T follicular helper cell (primary cell): ENCODE measurements around the gene OR51G2.
"Not testable (repeated sequence)": the region's sequence is repeated elsewhere in the genome, so short reads cannot be mapped to it uniquely, and the experiment has no call there.

Source experiments
- DNase-seq: peaks from one replicate; pipeline ENCODE4 v3.0.0-alpha.2; 2020; ENCODE audit warnings: low read depth
- total RNA-seq, 2 experiments: gene quantifications; one replicate each; lab custom pipeline; 2026; lab: John Stamatoyannopoulos, UW

OR51G2 gene, protein sequence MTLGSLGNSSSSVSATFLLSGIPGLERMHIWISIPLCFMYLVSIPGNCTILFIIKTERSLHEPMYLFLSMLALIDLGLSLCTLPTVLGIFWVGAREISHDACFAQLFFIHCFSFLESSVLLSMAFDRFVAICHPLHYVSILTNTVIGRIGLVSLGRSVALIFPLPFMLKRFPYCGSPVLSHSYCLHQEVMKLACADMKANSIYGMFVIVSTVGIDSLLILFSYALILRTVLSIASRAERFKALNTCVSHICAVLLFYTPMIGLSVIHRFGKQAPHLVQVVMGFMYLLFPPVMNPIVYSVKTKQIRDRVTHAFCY
- total RNA-seq: 0 reads per million in 2 experiments

DNA sequence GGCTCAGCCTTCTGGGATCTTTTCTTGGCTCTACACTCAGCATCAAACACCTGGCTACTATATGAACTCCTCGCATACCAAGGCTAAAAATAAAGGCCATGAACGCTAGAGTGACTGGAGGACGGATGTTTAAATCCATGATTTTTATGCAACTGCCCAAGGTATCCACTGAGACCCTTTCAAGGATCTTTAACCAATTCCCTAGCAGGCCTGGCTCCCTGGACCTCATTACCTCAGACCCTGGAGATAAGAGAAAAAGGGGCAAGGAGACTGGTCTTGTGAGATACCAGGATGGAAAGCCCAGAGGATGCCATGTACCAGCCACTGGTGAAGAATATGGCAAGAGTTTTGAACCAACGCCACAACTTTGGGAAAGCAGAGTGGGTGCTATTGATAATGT lies at the start of gene OR51G2:
Gene OR51G2 (minus strand): TSS at position 101 of the 400 bp plus-strand sequence. CDS start 3,687 bp downstream, outside the sequence.
- DNase-seq: no peak

DNA sequence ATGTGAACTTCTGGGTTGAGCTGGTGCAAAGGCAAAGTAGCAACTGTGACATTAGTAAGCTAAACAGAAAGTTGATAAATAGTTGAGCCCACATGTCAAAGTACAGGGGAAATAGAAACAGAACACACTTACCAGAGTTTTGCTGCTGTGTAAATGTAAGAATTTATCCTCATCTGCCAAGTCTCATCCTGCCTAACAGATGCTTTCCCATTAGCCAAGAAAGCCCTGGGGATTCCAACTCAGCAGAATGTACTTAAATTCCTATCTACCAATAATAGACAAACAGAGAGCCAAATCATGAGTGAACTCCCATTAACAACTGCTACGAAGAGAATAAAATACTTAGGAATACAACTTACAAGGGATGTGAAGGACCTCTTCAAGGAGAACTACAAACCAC lies 43.7 kb upstream of the OR51G2 start:
- DNase-seq: no peak

DNA sequence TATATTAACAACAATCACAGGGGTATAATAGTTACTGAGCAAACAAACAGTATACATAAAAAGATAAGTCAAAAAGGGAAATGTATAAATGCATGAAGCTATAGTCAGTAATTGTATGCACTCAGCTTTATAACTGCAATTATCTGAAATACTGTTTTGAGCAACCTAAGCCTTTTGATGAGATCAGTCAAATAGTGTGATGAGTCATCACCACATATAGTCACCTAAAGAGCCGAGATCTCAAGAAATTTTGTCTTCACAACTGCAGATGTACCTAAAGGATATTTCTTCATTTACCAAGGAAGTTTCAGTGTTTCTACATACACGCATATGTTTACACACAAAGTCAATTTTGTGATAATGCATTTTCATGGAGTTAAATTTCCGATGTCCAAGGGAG lies 41.7 kb upstream of the OR51G2 start:
- DNase-seq: no peak

DNA sequence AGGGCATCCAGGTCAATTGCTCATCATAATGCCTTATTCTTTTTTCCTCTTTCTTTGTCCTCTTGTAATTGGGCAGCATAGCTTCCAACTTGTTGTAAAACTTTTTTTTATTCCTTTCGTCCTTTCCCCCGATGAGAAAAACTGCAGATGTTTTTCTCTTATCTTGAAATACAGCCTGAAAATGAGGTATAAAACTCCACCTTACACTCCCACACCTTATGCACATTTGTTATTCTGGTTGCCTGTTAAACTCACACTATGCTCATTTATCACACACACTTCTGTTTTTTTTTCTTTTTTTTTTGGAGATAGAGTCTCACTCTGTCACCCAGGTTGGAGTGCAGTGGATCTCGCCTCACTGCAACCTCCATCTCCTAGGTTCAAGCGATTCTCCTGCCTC lies 38.2 kb upstream of the OR51G2 start:
- DNase-seq: no peak

DNA sequence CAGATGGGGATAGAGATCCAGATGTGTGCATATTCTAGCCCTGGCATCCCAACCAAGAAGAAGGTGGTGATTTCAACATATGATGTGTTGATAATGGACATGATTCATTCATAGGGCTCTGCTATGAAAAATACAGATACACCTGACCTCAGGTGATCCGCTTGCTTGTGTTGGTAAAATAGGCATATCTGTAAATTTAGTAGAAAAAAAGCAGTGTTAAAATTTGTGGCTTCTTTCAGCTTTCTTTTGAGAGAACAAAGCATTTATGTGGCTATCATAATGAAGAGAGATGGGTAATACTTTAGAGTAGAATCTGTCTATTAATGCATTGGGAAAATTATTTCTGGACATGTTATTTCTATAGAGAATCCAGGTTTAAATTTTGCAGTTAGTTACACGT lies 36.5 kb upstream of the OR51G2 start, which contains the start of gene OR51A2:
Gene OR51A2 (minus strand): TSS at position 101 of the 400 bp plus-strand sequence. CDS start 0 bp downstream, at position 101.
- DNase-seq: not testable (repeated sequence)

DNA sequence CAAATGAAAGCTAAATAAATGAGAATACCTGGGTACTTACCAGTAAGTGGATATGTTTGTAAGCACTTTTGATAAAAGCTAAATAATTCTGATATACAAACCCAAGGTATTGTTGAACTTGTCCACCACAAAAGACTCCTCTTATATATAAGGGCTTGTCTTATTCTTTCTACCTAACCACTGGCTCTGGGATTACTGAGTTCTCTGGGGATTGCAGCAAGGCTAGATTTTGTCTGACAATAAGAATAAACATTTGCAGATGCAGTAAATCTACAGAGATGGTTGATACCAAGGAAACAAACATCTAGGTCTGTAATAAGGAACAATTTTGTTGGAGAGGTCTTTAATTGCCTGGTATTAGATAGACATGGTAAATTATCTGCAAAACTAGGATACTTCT lies 28.4 kb upstream of the OR51G2 start, which contains the start of gene OR51A4:
Gene OR51A4 (minus strand): TSS at position 101 of the 400 bp plus-strand sequence. CDS start 505 bp downstream, outside the sequence.
- no peak for DNase-seq

DNA sequence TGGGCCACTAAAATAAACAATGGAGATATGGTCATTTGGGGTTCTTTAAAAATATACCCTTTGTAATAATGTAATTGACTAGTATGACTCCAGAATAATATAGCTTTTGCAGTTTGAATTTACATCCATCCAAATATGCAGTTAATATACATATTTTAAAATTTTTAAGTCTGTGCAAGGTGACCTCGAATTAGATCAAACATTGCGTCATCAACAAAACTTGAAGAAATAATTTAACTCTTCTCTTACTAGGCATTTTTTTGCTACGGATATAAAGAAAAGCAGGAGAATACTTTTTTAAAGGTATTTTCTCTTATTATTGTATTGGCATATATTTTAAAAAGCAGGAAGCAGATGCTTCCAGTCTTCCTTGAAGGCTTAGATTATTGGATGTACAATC lies 17.6 kb upstream of the OR51G2 start:
- no peak for DNase-seq

DNA sequence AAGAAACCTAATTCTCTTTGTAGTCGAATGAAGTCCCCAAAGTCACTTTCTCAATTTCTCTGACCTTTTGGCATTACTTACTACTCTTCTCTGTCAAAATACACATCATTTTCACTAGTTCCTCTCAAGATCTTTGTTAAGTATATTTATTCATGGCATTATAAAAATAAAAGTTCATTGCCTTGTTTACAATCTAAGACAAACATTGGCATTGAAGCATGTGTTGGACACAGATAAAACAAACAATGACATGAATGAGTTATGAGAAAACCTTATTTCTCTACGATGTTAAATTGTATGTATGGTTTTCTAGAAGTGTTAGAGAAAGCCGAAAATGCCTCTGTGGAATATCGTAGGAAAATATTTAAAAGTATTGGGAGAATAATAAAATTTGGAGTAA lies 13.6 kb upstream of the OR51G2 start:
- no peak for DNase-seq

DNA sequence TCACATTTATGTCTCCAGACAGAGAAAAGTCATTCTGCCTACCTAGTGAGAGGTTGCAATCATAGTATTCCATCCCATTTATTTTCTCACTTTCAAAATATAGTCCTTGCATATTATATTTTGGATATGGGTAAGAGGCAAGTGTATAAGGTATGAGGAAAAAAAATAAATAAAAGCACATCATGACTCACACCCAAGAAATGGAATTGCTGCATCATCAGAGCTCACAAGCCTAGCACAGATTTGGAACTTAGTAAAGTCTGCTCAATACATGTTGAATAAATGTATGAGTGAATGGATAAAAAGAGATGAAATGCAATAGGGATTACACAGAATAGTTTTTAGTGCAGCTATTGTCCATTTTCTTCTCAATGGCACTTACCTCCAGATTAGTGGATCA lies 7.5 kb upstream of the OR51G2 start:
- DNase-seq: no peak

DNA sequence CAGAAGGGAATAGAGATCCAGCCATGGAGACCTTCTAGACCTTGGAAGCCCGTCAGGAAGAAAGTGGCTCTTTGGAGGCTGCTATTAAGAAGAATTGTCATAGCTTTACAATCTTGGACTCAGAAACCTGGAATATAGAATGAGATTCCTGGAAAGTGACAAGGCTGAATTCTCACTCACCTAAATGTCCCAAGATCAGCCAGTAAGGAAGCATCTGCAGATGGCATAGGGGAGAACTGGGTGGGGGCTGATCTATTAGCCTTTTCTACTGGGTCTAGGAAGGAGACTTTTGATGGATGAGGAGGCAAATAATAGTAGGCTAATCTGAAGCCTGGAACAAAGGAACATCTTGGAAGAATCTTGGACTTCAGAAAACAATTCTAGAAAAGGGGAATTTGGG lies 5.1 kb upstream of the OR51G2 start, which contains the start of gene OR51G1:
Gene OR51G1 (minus strand): TSS at position 101 of the 400 bp plus-strand sequence. CDS start 0 bp downstream, at position 101.
- DNase-seq: no peak

DNA sequence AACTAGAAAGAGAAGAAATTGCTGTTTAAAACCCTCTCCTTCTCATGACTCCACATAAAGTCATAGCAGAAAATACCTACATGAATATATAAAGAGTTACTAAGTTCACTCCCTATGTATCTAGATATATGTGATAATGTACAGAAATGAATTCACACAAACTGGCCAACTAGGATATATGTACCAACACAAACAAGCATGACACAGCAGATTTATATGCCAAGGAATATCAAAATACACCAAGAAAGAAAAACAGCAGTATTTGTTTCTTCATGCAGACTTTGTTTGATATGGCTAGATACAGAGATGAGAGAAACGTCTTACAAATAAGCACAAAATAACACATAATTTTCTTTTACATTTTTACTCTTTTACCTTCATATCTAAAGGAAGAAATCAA lies 3.2 kb upstream of the OR51G2 start:
- DNase-seq: no peak

DNA sequence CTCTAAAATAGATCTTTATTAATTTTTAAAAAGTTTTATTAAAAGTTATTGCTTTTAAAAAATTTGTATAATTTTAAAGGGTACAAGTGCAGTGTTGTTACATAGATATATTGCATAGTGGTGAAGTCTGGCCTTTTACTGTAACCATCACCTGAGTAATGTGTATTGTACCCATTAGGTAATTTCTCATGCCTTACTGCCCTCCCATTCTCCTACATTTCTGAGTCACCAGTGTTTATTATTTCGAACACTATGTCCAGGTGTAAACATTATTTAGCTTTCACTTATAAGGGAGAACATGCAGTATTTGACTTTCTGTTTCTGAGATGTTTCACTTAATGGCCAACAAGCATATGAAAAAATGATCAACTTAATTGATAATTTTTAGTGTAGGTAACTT lies 2.6 kb upstream of the OR51G2 start:
- no peak for DNase-seq

DNA sequence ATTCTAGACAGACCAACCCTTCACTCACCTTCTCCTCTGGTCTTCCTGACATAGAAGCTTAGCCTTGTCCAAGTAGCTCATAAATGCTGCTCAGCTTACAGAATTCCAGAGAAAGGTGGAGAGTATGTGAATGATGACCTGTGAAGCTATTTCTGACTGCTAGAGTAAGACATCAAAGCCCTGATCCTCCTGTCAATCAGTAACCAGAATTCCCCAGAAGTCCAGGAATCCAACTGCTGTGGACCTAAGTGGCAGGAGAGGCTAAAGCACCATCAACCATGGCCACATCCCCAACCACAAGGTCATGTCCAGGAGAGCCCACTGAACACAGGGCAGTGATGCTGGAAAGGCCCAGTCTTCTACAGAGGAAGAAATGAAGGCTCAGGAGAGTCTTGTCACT lies 2.6 kb downstream of the OR51G2 start:
- no peak for DNase-seq

DNA sequence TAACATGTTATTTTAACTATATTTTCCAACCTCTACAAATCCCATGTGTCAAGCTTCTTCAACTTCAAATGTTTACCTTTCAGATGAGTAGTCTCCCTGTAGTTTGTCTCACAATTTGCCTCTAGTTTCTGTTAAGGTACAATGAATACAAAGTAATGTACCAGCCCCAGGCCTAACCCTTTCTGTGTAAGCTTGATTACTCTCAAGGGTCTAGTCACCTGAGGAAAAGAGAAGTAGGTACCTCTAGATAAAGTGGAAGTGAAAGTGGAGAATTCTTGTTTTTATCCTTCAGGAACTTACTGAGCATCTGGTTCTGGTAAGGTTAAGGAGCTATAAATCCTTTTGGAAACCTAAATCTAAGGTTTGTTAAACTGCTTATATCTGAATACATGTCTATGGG lies 15.7 kb downstream of the OR51G2 start, which contains the start of gene OR51A7:
Gene OR51A7 (plus strand): TSS at position 300 of the 400 bp plus-strand sequence. CDS start 3,587 bp downstream, outside the sequence.
- DNase-seq: no peak

DNA sequence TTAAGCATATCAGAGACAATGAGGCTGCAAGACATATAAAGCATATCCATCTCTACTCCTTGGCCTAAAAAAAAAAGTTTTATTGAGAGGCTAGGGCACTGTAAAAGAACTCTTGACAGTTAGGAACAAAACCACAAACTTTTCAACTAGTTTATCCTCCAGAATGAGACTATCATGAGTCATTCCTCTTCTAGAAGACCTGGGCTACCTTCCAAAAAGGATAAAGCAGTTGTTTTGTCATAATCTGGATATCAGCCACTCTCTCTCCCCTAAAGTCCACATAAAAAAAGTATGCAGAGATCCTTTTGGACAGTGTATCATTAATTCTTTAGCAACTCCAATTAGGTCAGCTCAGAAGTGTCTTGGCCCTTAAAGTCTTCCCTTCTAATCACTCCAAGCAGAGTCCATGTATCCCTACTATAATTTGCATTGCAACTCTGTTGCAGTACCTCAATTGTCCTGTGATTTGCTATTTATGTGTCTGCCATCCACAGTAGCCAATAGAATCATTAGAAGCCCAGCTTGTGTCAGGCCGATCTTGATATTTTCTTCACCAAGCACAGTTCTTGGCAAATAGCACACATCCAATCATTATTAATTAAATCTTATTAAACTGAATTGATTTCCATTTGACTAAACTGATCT lies 27.0 kb downstream of the OR51G2 start:
- DNase-seq: no peak

DNA sequence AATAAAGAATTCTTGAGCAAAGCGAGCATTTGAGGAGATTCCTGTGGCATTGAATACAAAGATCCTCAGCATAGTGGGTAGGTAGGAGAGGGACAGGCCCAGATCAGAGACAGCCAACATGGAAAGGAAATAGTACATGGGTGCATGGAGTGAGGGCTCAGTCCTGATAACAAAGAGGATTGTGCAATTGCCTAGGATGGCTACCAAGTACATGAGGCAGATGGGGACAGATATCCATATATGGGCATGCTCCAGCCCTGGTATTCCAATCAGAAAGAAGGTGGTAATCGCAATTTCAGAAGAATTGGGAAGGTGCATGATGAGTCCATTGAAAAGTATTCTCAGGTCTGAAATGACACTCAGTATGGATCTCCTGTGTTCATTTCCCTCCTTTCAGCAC lies 28.9 kb downstream of the OR51G2 start:
- DNase-seq: no peak

DNA sequence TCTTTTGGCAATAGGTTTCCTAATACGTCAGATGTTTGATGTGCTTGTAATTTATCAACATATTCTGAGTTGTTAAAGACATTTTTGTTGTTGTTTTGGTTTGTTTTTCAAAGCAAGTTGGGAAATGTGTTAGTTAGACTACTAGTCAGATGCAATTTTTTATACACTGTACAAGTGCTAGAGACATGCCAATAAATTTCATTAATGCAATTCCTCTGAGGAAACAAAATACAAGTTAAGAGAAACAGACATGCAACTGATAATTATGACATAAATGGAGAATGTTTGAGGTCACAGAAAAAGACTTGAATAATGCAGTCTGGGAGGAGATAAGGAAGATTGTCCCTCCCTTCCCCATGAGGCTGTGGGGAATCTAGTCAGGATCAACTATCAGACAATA lies 31.6 kb downstream of the OR51G2 start:
- no peak for DNase-seq

DNA sequence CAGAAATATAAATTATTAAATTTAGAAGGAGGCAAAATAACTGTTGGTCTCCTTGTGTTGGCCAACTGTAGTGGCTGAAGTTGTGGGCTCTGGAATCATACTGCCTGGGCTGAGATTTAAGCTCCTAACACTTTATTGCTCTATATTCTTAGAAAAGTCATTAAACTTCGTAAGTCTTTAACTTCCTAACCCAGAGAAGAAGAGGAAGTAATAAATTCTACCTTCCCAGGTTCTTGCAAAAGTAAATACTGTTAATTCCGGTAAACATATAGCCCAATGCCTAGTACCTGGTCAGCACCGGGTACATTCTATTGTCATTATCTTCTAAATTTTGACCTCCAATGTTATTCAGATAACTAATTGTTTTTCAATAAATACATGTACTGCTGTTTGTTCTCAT lies 33.0 kb downstream of the OR51G2 start:
- no peak for DNase-seq

DNA sequence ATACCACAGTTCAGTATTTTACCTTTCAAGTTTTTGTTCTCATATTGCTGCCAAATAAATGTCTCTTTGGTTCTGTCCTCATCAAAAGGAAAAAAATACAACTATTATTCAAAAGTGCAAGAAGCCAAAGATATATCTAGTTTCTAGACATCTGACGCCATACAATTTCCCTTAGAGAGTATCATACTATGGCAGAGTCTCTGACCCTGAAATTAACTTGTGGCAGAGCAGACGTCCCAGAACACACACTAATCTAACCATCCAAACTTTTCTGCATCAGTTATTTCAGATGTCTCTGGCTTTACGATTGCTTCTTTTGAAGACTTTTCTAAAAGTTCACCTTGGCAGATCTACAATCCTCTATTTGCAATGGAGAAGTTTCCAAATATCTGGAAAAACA lies 34.8 kb downstream of the OR51G2 start:
- DNase-seq: no peak

DNA sequence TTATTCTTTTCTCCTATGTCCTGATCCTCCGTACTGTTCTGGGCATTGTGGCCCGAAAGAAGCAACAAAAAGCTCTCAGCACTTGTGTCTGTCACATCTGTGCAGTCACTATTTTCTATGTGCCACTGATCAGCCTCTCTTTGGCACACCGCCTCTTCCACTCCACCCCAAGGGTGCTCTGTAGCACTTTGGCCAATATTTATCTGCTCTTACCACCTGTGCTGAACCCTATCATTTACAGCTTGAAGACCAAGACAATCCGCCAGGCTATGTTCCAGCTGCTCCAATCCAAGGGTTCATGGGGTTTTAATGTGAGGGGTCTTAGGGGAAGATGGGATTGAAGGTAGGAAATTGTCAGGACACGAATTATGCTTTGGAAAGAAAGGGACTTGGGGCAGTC lies 36.6 kb downstream of the OR51G2 start:
- DNase-seq: no peak

DNA sequence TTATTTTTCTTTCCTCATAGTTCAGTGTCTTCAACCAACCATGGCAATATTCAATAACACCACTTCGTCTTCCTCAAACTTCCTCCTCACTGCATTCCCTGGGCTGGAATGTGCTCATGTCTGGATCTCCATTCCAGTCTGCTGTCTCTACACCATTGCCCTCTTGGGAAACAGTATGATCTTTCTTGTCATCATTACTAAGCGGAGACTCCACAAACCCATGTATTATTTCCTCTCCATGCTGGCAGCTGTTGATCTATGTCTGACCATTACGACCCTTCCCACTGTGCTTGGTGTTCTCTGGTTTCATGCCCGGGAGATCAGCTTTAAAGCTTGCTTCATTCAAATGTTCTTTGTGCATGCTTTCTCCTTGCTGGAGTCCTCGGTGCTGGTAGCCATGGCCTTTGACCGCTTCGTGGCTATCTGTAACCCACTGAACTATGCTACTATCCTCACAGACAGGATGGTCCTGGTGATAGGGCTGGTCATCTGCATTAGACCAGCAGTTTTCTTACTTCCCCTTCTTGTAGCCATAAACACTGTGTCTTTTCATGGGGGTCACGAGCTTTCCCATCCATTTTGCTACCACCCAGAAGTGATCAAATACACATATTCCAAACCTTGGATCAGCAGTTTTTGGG lies 37.2 kb downstream of the OR51G2 start, which contains the start of gene OR51T1:
Gene OR51T1 (plus strand): TSS at position 41 of the 641 bp plus-strand sequence. CDS start 0 bp downstream, at position 41.
- DNase-seq: no peak

DNA sequence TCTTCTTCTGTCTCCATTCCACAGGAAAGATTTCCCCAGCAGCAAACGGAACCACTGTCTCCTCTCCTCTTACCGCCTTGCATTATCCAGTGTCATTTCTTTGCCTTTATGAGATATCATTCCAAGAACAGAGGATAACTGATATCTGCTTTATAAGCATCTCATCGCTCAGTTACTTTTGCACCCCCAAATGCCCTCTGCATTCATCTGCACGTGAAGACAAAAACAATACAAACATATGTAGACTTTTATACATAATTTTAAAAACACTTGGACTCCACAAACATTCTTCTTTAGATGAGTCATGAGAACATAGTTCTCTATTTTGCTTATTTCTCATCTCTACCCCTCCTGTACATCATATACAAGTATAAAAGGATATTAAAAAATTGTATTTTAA lies 38.0 kb downstream of the OR51G2 start:
- DNase-seq: no peak
